Cardiac fibroblast (primary cell): ENCODE measurements around the gene SLC43A1.
A peak's percentile ranks its signal among the peaks of the same experiment; 100 is the strongest.
"Not testable (repeated sequence)": the region's sequence is repeated elsewhere in the genome, so short reads cannot be mapped to it uniquely, and the experiment has no call there.

ENCODE experiments used
- DNase-seq, 2 donors: peaks; one replicate each; pipeline versions ENCODE4 v3.0.0 to v3.0.0-alpha.2; 2010; ENCODE audit warnings: low read depth in 2 of 2
- H3K4me3 ChIP-seq, 2 donors: replicated peaks in 1 of 2; 1 replicate in 1 of 2; 2 replicates in 1 of 2; pipeline ENCODE4 v1.5.1; 2011; ENCODE audit warnings: low read depth in 2 of 2, low read length in 2 of 2, mild to moderate bottlenecking in 2 of 2, moderate library complexity in 1 of 2
- TF ChIP-seq, protein P1 (sequence below): IDR thresholded peaks from one replicate; pipeline ENCODE4 v1.5.1; 2011; ENCODE audit warnings: low read depth, mild to moderate bottlenecking, low read length, inconsistent platforms

The SLC43A1 gene

DNA sequence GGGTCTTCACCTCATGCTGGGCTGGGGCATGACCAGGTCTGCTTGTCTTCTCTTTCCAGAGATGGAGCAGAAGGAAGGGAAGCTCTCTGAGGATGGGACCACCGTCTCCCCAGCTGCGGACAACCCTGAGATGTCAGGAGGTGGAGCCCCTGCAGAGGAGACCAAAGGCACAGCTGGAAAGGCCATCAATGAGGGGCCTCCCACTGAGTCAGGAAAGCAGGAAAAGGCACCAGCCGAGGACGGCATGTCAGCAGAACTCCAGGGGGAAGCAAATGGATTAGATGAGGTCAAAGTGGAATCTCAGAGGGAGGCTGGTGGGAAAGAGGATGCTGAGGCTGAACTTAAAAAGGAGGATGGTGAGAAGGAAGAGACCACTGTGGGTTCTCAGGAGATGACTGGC, 27.1 kb upstream of the SLC43A1 start:
- no peak for DNase-seq
- TF ChIP-seq, protein P1, sequence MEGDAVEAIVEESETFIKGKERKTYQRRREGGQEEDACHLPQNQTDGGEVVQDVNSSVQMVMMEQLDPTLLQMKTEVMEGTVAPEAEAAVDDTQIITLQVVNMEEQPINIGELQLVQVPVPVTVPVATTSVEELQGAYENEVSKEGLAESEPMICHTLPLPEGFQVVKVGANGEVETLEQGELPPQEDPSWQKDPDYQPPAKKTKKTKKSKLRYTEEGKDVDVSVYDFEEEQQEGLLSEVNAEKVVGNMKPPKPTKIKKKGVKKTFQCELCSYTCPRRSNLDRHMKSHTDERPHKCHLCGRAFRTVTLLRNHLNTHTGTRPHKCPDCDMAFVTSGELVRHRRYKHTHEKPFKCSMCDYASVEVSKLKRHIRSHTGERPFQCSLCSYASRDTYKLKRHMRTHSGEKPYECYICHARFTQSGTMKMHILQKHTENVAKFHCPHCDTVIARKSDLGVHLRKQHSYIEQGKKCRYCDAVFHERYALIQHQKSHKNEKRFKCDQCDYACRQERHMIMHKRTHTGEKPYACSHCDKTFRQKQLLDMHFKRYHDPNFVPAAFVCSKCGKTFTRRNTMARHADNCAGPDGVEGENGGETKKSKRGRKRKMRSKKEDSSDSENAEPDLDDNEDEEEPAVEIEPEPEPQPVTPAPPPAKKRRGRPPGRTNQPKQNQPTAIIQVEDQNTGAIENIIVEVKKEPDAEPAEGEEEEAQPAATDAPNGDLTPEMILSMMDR, result no peak
- H3K4me3 ChIP-seq, result no peak overlapping the region

DNA sequence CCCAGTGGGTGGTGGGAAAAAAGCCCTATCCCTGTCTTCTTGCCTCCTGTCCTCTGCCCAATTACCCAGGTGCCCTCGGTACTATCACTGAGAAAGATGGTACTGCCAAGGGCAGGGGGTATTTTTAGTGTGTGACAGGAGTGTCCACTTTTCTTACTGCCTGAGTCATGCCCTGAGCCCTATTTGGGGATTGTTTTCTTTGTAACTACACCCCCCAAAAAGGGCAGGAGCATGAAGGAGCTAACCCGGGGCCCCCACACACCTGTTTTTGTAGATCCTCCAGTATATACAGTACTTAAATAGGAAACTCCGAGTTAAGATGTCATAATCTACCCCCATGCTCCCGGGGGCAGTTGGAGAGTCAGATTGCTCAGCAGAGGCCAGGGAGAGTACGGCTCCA, 25.7 kb upstream of the SLC43A1 start:
- TF ChIP-seq, protein P1, result no peak
- DNase-seq, result no peak
- H3K4me3 ChIP-seq, result no peak overlapping the region

DNA sequence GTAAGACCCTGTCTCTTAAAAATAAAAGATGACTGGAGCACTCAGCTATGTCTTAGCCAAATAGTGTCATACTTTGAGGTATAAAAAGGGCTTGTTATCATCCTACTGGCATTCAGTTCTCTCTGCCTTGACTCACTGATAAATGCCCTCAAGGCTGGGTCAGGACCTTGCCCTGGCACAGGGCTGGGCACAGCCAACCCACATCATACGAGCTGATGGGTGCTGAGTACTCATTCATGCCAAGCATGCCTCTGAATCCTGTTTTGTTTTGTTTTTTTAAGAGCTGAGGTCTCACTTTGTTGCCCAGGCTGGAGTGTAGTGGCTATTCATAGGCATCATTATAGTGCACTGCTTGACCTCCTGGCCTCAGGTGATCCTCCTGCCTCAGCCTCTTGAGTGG, 23.8 kb upstream of the SLC43A1 start:
- TF ChIP-seq, protein P1, result no peak
- no peak overlapping the region for H3K4me3 ChIP-seq
- DNase-seq, result no peak

DNA sequence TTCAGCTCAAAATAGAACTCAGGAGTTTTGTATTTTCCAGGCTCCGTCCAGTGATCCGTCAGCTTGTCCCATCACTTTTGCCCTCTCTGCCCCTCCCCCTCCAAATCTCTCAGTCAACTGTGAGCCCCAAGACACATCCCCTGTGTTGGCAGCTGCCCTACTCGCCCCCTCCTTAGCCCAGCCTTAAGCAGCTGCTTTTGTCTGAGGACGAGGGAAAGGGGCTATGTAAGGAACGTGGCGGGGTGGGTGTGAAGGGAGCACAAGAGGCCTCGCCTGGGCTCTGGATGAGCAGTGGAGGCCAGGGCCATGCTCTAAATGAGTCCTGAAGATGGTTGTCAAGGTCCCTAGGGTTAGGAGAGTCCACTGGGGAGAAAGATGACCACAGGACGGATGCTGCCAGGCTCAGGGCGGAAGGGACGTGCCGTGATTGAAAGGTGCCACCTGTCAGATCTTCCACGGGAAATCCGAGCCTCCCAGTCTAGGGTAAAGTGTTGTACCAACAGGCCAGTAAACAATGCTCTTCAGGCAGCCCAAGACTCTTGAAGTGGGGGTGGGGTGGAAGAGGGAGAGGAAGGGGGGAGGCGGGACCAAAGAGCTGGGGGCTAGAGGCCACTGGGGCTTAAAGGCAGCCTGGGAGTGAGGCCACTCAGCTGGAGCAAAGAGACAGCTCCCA, 21.6 kb upstream of the SLC43A1 start, which contains the start of gene SMTNL1:
SMTNL1 (plus strand) TSS at position 649 of the 673 bp plus-strand sequence. CDS start 5,048 bp downstream, outside the sequence.
- TF ChIP-seq, protein P1, result no peak
- no peak within 1 kb of the TSS for H3K4me3 ChIP-seq
- no peak for DNase-seq

DNA sequence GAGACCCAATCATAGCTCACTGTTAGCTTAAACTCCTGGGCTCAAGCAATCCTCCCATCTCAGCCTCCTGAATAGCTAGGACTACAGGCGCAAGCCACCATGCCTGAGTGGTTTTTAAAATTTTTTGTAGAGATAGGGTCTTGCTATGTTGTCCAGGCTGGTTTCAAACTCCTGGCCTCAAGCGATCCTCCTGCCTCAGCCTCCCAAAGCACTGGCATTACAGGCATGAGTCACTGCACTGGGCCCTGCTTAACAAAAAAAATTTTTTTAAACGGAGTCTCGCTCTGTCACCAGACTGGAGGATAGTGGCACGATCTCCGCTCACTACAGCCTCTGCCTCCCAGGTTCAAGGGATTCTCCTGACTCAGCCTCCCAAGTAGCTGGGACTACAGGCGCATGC, 18.9 kb upstream of the SLC43A1 start:
- not testable (repeated sequence) for H3K4me3 ChIP-seq, DNase-seq

DNA sequence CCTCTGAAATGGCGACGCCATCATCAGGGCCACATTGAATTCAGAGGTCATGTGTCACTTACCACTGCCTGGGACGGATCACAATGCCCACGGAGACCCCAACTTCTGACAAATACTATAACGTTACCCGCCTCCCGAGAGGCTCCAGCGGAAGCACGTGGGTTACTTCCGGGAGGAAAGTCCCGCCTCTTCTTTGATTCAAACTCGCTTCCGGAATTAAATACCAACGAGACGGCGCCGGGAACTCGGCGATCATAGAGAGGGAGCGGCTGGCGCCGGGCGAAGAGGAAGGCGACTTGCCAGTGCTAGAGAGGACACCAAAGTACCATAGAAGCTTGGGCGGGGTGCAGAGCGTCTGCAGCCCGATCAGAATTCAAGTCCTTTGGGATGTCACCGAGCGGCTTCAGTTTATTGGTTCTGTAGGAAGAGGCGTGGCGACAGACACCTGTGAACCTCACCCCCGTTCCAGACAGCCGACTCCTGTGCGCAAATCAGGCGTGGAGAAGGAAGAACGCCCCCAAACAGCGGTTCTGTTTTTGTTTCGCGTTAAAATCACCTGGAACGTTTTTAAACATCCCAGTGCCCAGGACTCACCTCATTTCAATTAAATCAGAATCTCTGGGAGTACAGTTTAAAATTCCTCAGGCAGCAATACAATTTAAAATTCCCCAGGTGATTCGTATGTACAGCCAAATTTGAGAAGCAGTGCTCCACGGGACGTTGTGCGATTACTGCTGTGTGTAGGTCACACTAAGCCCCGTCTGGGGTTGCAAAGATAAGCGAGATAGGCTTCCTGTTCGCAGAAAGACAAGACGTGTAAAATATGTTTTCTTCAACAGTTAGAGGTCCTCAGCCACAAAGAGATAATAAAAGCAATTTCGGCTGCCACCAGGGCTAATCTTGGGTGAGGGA, 15.3 kb upstream of the SLC43A1 start, which contains the start of gene TIMM10:
TIMM10 (minus strand) TSS at position 159 of the 912 bp plus-strand sequence. CDS start 565 bp downstream, outside the sequence.
- TF ChIP-seq, protein P1, result no peak
- DNase-seq, result peak; percentile 97
- peak within 1 kb of the TSS; percentile 66 to 88 for H3K4me3 ChIP-seq

DNA sequence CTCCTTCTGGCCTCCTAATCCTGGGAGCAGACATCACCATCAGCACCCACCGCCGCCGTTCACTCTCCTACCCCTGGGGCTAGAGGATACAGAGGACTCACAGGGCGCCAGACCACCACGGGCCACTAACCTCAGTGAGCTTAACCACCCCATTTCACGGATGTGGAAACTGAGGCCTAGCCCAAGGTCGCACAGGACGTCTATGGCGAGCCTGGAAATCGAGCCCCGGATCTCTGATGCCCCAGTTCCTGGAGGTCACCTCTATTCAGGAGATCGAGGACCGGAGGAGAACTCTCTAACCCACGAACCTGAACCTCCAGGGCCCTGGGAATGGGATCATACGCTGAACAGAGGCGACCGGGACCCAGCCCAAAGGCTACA, 14.7 kb upstream of the SLC43A1 start:
- TF ChIP-seq, protein P1, result no peak
- DNase-seq, result no peak
- peak overlapping the region; percentile 66 to 88 for H3K4me3 ChIP-seq
